ENCODE data around the gene FAM184B.

- TF ChIP-seq EZH2 (optimal IDR thresholded peaks at IDR 0.05; ENCODE audit: low read depth, low read length): no peak
- TF ChIP-seq EZH2phosphoT487 (IDR thresholded peaks at IDR 0.05; ENCODE audit: low read length): no peak
These were observed 116.7 kb downstream of the FAM184B start for GRCh38 chr4:17664755-17665154.
